DMS 273 (cell line): ENCODE data around the gene UTY.

Source experiments
- DNase-seq: peaks from one replicate; lab custom pipeline; 2025; ENCODE audit not compliant: unreplicated experiment; lab: John Stamatoyannopoulos, UW

The UTY gene

GRCh38 chrY:13416869-13417661 is 62.8 kb downstream of the UTY start:
- no peak for DNase-seq

- DNase-seq: no peak
These were observed 64.3 kb downstream of the UTY start for GRCh38 chrY:13415556-13415955.

GRCh38 chrY:13398876-13399275 is 81.0 kb downstream of the UTY start:
- no peak for DNase-seq

- DNase-seq: no peak
These were observed 98.6 kb downstream of the UTY start for GRCh38 chrY:13381110-13381683.

- no peak for DNase-seq
These were observed 108.7 kb downstream of the UTY start for GRCh38 chrY:13370868-13371800.

GRCh38 chrY:13370245-13370644 is 109.6 kb downstream of the UTY start:
- no peak for DNase-seq

- no peak for DNase-seq
These were observed 111.4 kb downstream of the UTY start for GRCh38 chrY:13368513-13368845.

- DNase-seq: no peak
These were observed 116.2 kb downstream of the UTY start for GRCh38 chrY:13363641-13364040.

- DNase-seq: no peak
These were observed 117.2 kb downstream of the UTY start for GRCh38 chrY:13362662-13363061.

- DNase-seq: no peak
These were observed 117.9 kb downstream of the UTY start for GRCh38 chrY:13361656-13362636.

GRCh38 chrY:13351443-13351842 is 128.4 kb downstream of the UTY start:
- no peak for DNase-seq

- no peak for DNase-seq
These were observed 132.7 kb downstream of the UTY start for GRCh38 chrY:13347106-13347505.

- no peak for DNase-seq
These were observed 134.3 kb downstream of the UTY start for GRCh38 chrY:13345549-13345948.

- no peak for DNase-seq
These were observed 136.4 kb downstream of the UTY start for GRCh38 chrY:13343307-13343946.

GRCh38 chrY:13339939-13340338 is 139.9 kb downstream of the UTY start:
- no peak for DNase-seq

GRCh38 chrY:13339381-13339780 is 140.5 kb downstream of the UTY start:
- DNase-seq: no peak

GRCh38 chrY:13338711-13339110 is 141.1 kb downstream of the UTY start:
- DNase-seq: no peak

GRCh38 chrY:13337934-13338333 is 141.9 kb downstream of the UTY start:
- no peak for DNase-seq

GRCh38 chrY:13333791-13334190 is 146.0 kb downstream of the UTY start:
- no peak for DNase-seq

- no peak for DNase-seq
These were observed 149.2 kb downstream of the UTY start for GRCh38 chrY:13330651-13331050.
